ENCODE results near the gene XXYLT1.

Gene XXYLT1

DNA sequence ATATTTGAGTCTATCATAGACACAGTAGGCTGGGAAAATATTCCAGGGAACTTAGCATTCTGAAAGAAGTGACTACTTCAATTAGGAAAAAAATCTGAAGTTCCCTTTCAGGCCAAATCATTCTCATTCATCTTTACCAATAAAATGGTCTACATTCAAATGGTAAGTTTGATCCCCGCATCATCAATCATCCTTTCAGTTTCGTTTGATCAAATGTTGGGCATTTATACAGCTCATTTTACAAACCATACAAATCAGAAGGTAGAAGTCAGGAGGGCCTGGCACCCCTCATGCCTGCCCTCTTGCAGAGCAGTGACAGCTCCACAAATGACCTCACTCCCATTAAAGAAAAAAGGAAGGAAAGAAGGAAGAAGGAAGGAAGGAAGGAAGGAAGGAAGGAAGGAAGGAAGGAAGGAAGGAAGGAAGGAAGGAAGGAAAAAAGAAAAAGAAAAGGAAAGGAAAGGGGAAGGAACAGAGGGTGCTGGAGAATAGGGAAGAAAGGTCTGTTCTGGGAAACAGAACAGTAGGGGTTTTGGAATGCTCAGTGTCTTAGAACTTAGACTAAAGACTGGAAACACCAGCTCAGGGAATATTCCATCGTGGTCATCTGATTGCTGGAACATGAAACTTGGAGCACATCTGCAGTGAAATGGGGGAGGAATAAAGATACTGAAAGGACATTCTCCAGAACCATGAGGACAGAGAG, 86.1 kb downstream of the XXYLT1 start:
- DNase-seq (ENCODE audit: low spot score), result no peak

DNA sequence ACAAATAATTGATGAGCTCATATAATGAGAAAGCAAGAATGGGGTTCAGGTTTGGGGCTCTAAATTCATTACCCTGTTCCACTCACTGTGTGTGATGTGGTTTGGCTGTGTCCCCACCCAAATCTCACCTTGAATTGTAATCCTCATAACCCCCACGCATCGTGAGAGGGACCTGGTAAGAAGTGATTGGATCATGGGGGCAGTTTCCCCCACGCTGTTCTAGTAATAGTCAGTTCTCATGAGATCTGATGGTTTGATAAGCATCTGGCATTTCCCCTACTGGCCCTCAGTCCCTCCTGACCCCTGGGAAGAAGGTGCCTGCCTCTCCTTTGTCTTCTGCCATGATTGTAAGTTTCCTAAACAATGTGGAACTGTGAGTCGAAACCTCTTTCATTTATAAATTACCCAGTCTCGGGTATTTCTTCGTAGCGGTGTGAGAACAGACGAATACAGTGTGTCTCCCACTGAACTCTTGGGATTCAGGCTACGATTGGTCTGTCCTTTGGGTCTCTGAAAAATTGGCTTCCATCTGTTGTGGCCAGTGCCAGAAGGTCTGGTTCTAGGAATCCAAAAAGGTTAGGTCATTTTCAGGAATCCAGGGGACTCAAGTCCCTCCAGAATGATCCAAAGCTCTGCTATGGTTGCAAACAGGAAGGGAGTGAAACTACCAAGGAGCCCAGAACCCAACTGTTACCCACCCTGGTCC, 87.7 kb downstream of the XXYLT1 start:
- no peak for DNase-seq (ENCODE audit: low spot score)

DNA sequence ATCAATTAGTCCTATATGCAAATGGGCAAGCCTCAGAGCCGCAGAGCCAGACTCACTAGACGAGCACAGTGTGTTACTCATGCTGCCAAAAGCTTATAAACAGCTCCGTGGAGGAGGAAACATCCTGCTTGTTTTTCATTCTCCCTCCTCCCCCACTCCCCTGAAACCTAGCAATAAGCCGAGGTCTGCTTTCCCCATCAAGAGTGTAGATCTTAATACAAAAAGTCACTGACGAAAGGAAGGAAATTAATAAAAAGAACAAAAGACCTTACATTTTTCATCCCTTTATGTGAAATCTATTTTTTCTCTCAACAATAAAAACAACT, 88.5 kb downstream of the XXYLT1 start:
- DNase-seq (ENCODE audit: low spot score), result no peak

DNA sequence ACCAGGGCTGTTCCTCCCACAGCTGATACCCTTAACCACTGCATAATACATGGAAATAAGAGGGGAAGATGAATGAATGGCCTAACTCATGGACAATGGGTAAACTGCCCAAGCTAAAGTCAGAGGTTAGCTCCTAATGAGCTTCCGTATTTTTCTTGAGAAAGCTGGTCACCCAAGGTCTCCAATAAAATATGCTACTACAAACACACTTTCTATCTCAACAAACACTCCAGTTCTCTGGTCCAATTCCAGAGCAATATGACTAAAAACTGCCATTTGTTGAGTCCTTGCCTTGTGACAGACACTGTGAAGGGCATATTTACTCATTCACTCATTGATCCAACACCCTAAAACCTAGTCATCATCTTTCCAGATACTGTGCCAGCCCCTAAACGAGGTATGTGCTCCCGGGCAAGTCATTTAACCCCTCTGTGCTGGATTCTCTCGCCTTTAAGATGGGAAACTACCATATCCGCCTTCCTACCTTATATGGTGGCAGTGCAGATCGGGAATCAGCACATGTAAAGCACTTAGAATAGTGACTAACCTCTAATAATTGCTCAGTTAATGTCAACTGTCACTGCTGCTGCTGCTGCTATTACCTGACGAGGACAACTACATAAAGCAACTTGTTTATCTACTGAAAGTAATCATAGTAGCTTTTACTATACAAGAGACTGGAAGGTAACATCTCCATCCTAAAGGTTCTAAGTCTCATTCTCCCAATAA, 89.1 kb downstream of the XXYLT1 start:
- DNase-seq (ENCODE audit: low spot score), result no peak

DNA sequence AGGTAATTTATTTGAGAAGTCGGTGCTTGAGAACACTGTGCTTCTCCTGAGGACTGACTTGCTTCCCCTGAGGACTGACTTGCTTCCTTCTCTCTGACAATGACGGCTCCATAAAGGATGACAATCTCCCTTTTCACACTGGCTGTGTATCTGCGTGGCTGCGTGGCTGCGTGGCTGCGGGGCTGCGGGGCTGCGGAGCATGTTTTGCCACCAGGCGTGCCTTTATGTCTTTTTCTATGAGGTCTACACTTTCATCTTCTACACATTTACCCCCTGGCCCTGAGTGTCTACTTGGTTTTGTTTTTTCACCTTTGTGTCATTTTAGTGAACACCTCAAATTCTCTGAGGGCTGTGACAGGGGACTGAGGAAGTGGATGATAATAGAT, 89.9 kb downstream of the XXYLT1 start:
- DNase-seq (ENCODE audit: low spot score), result no peak

DNA sequence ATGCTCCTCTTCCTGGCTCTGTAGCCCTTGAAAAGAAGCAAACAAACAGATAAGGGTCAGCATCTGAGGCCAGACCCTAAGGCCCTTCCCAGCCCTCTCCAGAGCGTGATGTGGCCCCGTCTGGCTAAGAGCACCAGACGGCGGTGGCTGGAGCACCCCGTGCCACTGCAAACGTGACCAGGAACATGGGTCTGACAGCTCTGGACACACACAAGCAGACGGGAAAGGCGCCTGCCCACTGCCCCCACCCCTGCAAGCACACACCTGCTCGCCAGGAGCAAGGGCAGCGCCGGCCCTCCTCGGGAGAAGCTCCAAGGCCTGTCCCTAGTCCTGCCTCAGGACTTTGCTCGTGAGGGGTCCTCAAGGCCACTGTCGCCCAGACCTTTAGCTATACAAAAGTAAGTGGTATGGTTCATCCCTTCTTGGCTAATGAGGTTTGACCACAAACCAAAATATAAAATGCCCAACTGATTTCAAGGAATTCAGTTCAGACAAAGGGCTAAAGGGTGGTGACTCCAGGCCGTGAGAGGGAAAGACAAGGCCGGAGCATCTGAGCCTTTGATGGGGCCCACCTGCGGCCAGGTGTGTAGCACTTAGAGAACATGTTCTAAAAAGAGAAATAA, 90.4 kb downstream of the XXYLT1 start:
- no peak for DNase-seq (ENCODE audit: low spot score)

DNA sequence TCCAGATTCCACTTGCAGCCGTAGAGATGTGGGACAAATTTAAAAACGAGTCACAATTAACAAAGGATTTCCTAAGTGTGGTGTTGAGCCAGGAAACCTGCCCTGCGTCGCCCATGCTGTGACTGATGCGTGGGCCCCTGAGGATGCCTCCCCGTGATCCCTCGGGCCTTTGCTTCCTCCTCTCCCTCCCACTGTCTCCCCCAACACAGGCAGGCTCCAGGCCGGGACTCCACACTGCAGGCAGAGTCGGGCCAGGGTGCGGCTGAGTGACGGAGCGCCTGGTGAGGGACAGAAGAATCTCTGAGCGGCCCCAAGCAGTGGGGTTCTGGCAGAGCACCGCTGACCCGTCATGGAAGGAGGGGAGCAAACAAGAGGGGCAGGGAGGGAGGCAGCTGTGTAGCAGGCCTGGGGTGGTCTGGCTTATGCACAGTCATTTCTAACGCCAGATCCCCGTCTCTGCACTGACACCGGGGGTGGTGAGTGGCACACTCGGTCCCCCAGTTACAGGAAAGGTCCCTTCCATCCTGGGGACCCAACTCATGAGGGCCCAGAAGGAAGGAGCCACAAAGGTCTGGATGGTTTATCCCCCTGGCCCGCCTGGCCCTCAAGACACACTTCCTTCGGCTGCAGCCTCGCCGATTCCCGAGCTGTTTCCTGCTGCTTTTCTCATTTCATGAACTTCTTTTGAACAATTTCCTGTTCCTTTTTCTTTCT, 91.0 kb downstream of the XXYLT1 start:
- DNase-seq (ENCODE audit: low spot score), result no peak

DNA sequence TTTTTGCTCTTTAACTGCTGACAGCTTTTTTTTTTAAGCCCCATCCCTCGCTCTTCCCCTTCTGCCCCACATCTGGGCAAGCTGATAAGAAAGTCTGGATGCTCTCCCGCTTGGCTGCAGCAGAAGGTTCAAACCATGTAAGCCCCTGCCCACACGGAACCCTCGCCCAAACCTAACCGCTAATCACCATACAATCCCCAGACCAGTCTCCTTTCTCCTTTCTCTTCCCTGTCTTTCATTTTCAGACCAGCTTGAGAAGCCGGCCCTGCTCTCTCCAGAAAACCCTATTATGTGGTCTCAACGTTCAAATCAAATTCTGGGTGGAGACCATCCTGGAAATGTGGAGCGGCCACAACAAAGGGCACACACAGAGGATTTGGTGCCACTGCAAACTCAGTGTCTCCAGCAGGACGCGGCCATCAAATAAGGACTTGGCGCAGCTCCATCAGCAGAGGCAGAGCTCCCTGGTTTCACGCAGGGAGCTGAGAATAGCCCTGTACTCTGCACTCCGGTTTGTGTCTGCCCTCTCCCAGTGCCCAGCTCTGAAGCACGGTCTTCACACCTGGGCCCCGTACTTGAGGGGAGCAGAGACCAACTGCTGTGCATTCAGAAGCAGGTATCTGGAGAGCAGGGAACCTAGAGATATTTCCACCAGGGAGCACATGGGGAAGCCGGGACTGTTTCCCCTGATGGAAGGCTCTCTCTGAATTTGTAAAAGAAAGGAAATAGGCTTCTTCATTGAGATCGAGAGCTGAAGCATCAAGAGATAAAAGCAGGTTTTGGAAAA, 92.6 kb downstream of the XXYLT1 start:
- no peak for DNase-seq (ENCODE audit: low spot score)

DNA sequence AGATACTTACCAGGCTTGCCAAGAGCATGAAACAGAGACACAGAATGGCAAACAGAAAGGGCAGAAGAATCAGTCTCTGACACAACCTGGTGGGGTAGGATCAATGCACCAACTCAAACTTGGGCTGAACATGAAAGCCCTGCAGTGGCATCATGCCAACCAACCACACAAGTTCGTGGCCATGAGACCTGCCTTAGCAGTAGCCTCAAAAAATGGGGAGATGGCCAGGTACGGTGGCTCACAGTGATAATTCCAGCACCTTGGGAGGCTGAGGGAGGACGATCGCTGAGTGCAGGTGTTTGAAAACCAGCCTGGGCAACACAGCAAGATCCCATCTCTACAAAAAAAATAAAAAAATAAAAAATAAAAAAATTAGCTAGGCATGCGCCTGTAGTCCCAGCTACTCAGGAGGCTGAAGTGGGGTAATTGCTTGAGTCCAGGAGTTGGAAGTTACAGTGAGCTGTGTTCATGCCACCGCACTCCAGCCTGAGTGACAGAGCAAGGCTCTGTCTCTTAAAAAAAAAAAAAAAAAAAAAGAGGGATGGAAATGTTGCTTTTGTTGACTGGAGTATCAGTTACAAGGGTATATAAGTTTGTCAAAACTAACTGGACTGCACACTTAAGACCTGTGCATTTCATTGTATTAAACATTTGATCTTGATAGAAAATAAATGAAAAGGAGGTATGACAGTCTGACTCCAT, 93.4 kb downstream of the XXYLT1 start:
- DNase-seq (ENCODE audit: low spot score), result no peak

DNA sequence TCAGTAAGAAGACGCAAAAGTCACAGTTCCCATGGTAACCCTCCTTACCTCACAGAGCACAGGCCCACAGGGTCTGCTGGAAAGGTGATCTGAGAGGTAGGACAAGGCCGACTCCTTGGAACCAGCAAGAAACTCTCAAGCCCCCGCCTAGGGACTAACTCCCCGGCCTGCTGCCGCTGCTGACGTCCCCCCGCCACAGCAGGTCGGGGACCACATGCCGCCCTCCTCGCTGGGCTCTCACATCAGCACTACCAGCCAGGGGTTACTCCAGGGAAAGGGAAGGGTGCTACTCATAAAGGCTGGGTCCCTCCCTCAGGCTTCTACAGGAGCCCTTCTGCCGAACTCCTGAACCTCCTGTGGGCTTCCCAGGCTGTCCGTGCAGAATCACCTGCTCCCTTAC, 94.2 kb downstream of the XXYLT1 start:
- no peak for DNase-seq (ENCODE audit: low spot score)

DNA sequence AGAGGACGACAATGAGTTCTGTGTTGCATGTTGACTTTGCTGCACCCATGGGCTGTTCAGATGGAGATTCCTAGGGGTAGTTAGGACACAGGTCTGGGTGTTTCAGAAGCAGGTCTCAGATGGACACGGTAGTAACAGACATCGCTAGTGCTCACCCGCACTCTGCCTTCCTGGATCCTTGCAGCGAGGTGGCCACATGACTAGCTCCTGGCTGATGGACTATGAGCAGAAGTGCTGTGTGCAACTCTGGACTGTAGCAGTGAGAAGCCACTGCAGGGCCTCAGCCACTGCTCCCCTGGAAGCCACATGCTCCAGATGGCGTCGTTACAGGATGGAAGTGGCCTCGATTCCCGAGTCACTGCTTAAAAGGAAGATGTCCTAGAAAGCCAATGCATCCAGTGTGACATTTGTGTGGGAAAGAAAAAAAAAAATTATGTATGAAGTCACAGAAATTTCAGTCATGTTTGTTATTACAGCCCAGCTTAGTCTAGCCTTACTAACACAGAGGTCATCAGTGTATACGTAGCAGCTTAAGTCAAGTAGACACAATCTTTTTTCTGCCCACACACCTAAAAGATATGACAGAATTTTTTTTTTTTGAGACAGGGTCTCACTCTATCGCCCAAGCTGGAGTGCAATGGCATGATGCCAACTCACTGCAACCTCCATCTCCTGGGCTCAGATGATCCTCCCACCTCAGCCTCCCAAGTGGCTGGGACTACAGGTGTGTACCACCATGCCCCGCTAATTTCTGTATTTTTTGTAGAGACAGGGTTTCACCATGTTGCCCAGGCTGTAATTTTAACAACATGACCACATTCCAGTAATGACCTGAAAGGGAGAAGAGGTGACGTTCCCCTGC, 95.3 kb downstream of the XXYLT1 start:
- no peak for DNase-seq (ENCODE audit: low spot score)

DNA sequence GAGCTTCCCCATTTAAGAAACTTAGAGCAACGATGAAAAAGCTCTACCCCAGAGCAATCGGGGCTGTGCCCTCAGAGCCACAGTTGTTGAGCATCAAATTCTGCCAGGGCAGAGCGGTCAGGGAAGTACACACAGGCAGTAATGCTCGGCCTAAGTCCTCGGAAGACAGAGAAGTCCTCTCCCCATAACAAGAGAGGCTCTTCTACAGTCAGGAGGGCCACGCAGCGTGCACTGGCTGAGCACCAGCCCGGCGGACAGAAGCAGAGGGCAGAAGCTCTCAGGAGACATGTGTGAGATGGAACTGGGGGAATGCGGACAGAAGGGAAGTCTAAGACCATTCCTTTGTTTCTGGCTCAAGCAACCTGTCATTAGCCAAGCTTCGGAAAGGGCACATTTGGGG, 95.9 kb downstream of the XXYLT1 start:
- no peak for DNase-seq (ENCODE audit: low spot score)

DNA sequence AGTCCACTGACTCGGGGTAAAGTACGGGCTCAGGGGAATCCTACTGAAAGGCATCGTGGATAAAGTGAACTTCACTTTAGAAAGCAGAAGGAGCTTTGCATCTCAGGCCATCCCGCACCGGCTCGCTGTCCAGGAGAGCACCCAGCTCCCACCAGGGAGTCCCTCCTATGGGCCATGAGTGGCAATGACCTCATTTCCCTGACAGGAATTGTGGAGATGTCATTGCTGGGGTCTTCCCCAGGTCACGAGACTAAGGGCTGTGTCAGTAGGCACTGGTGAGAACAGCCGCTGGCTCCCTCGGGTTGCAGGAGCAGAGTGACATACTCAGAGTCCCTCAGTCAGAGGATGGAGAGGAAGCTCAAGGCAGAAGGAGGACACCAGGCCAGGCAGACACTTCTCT, 97.3 kb downstream of the XXYLT1 start:
- DNase-seq (ENCODE audit: low spot score), result no peak

DNA sequence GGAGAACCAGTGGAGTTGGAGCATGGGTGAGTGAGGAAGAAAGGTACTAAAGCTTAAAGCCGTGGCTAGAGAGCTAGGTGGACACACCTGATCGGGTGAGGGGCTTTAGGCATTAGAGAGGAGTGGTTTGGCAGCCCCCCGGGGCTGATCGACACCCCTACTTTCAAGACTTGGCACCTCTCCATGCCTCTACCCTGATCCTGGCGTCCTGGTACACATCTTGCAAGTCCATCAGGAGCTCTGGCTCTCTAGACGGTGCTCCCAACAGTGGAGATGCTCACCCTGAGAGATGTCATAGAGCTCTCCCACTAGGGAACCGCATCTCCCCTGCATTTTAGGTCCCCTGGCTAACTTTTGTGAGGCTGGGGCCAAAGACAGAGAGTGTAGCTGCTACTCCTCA, 98.1 kb downstream of the XXYLT1 start:
- no peak for DNase-seq (ENCODE audit: low spot score)

DNA sequence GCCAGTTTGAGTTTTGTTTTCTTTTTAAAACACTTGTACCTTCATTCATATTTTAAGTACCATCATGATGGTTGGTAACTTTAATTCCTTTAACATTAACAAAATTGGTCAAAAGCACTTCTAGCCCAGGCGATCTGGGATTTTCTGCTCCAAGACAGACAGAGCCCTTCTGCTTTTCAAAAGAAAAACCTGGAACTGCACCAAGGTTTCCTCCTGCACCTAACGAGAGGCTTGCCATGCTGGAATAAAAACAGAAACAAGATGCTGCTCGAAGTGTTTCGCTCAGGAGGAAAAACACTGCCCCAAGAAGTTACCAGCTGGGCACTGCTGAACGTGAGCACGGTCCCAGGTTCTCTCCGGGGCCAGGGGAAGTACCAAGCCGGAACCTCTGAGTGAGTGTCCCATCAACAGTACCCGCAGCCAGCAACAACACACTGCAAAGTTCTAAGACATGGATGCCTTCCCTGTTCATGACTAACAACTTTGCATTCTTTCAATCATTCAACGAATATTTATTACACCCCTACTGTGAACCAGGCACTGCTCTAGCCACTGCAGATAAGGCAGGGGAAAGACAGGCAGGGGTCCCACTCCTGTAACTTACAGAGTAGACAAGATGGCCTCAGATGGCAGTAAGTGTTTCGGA, 98.8 kb downstream of the XXYLT1 start:
- DNase-seq (ENCODE audit: low spot score), result no peak

DNA sequence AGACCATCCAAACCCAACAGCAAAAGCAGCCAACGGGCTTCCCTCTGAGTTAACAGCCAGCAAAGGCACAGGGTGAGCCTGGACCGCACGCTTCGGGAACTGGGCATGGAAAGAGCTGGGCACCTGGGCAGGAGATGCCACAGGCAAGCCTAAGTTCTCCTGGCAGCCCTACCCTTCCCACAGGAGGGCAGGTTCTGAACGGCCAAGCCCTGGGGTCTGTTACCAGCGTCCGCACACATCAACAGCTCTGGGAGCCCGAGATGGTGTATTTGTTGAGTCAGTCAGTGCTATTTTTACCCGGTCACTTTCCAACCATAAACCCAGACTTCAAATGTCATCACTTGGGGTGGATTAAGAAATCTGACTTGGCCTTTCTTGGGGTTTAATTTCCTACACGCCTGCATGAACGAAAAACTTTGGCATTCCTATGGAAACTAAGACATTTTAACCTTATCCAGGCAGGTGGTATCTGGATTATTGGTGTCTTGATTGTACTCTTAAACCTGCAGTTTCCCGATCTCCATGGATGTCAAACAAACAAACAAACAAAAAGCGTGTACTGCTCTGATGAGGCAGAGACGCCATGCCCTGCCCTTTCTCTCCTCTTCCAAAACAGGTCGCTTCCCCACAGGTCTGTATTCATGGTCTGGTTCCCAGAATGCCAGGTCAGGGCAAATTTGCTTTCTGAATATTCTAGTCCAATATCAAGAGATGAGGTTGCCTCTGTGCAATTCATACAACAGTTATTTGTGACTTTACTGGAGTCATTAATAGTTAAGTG, 99.7 kb downstream of the XXYLT1 start:
- no peak for DNase-seq (ENCODE audit: low spot score)

DNA sequence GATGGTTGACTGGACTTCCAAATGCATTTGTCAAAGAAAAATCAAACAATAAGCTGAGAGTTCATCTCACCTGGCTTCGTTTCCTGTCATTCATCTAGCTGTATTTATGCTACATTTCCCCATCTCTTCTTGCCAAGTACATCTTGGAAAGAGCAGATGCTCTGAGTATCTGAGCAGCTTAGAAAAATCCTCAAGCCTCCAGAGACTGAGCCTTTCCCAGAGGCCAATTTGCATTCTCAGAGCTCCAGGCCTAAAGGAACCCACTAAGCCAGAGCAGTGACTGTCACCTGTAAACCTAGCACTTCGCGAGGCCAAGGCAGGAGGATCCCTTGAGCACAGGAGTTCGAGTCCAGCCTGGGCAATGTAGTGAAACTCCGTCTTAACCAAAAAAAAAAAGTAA, 100.5 kb downstream of the XXYLT1 start:
- DNase-seq (ENCODE audit: low spot score), result no peak

DNA sequence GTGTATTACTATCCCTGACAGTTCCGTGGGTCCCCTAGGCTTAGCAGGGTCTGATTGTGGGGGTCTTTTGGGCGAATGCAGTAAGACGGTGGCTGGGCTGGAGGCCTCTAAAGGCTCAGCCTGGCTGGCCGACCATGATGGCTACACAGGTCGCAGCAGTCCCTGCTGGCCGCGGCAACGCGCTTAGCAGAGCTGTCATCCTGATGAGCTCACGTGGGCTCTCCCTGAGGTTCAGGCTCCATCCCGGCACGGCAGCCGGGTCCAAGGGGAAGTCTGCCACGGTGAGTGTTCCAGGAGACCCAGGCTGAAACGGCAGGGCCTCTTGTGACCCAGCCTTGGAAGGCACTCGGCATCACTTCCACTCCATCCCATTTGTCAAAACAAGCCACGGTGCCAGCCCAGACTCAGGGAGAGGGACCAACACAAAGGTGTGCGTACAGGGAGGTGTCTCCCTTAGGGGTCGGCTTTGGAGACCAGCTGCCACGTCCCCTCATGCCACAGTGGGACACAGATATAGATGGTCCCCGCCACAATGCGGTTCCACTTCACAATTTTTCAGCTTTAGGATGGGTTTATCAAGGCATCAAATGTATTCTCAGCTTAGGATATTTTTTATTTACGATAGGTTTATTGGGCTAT, 101.8 kb downstream of the XXYLT1 start:
- DNase-seq (ENCODE audit: low spot score), result no peak

Data from germinal center (tissue), 1 donor.